Measurements from ENCODE around the gene MYO1A. TPM values are rescaled to one million over a fixed set of nuclear protein-coding genes. Genes with fewer than 3 reads are reported as not detected.
A peak's percentile ranks its signal among the peaks of the same experiment; 100 is the strongest.

Gene MYO1A
- total RNA-seq, 1 experiment from 2014 or later: 9.3 TPM

DNA sequence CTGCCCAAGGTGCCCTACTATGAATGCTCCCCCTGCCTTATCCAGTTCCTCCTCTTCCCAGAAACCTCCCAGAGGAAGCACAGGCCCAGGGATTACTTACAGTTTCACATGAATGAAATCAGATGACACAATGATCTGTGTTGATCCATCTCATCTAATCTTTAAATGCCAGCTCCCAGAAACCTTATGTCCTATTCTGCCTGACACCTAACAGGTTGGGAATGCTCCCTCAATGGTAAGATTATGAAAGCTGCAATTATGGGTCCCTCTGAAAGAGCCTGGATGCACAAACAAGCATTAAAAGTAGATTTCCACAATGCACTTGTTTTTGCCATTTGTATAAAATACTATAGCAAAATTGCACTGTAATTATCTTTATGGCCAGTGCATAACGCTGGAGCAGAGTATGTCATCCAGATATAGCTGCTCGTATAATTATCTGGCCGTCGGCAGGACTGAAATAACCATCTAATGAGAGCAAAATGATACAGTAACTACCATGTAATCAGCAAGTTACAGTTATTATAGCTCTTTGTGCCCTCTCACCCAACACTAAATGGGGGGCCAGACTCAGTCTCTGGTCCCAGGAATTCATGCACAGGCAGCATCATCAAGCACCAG lies 39.2 kb downstream of the MYO1A start:
- no TSS peak for BruUV-seq (replicated peaks)
- intact Hi-C loops (cut with micrococcal nuclease; ENCODE audit: unreplicated experiment): no loop called here
- no peaks in the 10 kb centered on the region for H3K9me3 Mint-ChIP-seq (ENCODE audit: unreplicated experiment)

DNA sequence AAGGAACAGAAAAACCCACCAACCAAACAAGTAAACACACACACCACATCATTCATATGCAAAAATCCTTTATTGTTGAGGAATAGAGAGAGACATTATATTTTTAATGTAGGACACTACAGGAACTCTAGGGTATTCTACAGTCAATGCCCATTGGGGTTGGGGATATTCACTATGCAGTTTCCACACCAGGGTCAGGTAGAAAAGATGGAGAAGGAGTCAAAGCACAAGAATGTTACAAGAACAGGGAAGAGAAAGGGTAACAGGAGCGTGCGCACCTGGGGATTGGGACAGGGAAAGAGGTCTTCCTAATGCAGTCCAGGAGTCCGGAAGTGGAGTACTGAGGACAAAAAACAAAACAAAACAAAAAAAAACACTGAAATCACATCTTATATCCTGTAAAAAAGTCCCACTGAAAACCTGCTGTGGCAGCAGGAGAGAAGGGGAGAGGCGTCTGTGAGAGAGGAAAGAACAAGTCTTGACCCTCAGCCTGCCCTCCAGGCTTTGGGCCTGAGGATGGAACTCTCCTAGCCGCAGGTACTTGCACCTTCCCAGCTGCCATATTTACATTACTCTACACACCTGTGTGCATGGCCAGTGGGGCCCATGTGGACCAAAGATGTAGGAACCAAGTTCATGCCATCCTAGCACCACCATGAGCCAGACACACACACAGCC lies 39.8 kb downstream of the MYO1A start:
- ChIA-PET POLR2A (no interaction called here), CTCF (no interaction called here)
- TF ChIP-seq, protein P1, sequence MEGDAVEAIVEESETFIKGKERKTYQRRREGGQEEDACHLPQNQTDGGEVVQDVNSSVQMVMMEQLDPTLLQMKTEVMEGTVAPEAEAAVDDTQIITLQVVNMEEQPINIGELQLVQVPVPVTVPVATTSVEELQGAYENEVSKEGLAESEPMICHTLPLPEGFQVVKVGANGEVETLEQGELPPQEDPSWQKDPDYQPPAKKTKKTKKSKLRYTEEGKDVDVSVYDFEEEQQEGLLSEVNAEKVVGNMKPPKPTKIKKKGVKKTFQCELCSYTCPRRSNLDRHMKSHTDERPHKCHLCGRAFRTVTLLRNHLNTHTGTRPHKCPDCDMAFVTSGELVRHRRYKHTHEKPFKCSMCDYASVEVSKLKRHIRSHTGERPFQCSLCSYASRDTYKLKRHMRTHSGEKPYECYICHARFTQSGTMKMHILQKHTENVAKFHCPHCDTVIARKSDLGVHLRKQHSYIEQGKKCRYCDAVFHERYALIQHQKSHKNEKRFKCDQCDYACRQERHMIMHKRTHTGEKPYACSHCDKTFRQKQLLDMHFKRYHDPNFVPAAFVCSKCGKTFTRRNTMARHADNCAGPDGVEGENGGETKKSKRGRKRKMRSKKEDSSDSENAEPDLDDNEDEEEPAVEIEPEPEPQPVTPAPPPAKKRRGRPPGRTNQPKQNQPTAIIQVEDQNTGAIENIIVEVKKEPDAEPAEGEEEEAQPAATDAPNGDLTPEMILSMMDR (IDR thresholded peaks at IDR 0.05; ENCODE audit: insufficient read depth in 1 of 2, low read depth in 1 of 2, low read length in 1 of 2, severe bottlenecking in 1 of 2, unreplicated experiment in 1 of 2): no peak
- no peaks in the 10 kb centered on the region for H3K27me3 Mint-ChIP-seq (ENCODE audit: insufficient read depth, unreplicated experiment)
- intact Hi-C loops (cut with micrococcal nuclease; ENCODE audit: unreplicated experiment): no loop called here
- Histone ChIP-seq H3K4me1 (peaks cover 16% of the 10 kb centered on the region), H3K36me3 (ENCODE audit: control insufficient read depth, insufficient read depth, low read length) (no peaks in the 10 kb centered on the region), H3K27me3 (replicated peaks; ENCODE audit: control insufficient read depth, insufficient read depth, low read length) (no peaks in the 10 kb centered on the region), H3K4me3 (ENCODE audit: low read depth, low read length) (no peak overlapping the region), H3K9me3 (no peaks in the 10 kb centered on the region)
- H3K4me1 Mint-ChIP-seq (ENCODE audit: low read depth, unreplicated experiment): peaks cover 25% of the 10 kb centered on the region
- H3K9me3 Mint-ChIP-seq (ENCODE audit: unreplicated experiment): no peaks in the 10 kb centered on the region
- no peak for DNase-seq
- no peak overlapping the region for H3K4me3 Mint-ChIP-seq (ENCODE audit: unreplicated experiment)
- no TSS peak for BruUV-seq (replicated peaks)
- H3K36me3 Mint-ChIP-seq (ENCODE audit: insufficient read depth, unreplicated experiment): no peaks in the 10 kb centered on the region
- H3K27ac Mint-ChIP-seq (ENCODE audit: unreplicated experiment): no peak overlapping the region

More for the DNA sequence above, 39.2 kb downstream of the MYO1A start:
- Histone ChIP-seq H3K4me1 (peaks cover 11% of the 10 kb centered on the region), H3K27me3 (replicated peaks; ENCODE audit: control insufficient read depth, insufficient read depth, low read length) (no peaks in the 10 kb centered on the region), H3K9me3 (no peaks in the 10 kb centered on the region), H3K36me3 (ENCODE audit: control insufficient read depth, insufficient read depth, low read length) (no peaks in the 10 kb centered on the region), H3K4me3 (ENCODE audit: low read depth, low read length) (no peak overlapping the region)
- no peak for DNase-seq
- H3K27me3 Mint-ChIP-seq (ENCODE audit: insufficient read depth, unreplicated experiment): no peaks in the 10 kb centered on the region
- H3K27ac Mint-ChIP-seq (ENCODE audit: unreplicated experiment): no peak overlapping the region
- POLR2A ChIA-PET: no interaction called here
- no peaks in the 10 kb centered on the region for H3K36me3 Mint-ChIP-seq (ENCODE audit: insufficient read depth, unreplicated experiment)
- no peak overlapping the region for H3K4me3 Mint-ChIP-seq (ENCODE audit: unreplicated experiment)
- H3K4me1 Mint-ChIP-seq (ENCODE audit: low read depth, unreplicated experiment): peaks cover 18% of the 10 kb centered on the region
- TF ChIP-seq, protein P1 (IDR thresholded peaks at IDR 0.05; ENCODE audit: insufficient read depth in 1 of 2, low read depth in 1 of 2, low read length in 1 of 2, severe bottlenecking in 1 of 2, unreplicated experiment in 1 of 2): no peak
- CTCF ChIA-PET: interaction anchor here (1.1 kb wide), 1 partner anchor 101 kb away, joined by 3 read pairs; no protein-coding TSS in a partner anchor

DNA sequence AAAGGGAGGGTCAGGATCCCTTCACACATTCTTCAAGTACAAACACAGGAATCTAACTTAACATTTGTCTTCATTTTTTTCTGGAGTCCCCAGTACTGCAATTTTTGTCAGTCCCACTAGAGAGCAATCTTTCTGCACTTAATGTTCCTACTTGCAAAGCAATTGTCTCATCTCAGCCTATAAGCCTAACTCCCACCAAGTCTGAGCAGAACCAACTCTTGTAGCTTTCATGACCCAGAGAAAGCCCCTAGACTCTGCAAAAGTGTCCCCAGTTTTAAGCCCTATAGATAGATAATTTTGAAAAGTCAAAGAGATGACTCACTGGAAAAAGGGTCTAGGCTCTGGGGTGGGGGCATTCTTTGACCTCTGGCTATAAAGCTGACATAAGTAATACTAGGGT lies 41.8 kb downstream of the MYO1A start:
- intact Hi-C loops (cut with micrococcal nuclease; ENCODE audit: unreplicated experiment): loop anchor here (1.0 kb wide), 3 partner anchors 23 to 104 kb away; no protein-coding TSS in a partner anchor
- Mint-ChIP-seq H3K9me3 (ENCODE audit: unreplicated experiment) (no peaks in the 10 kb centered on the region), H3K36me3 (ENCODE audit: insufficient read depth, unreplicated experiment) (peaks cover 13% of the 10 kb centered on the region), H3K27ac (ENCODE audit: unreplicated experiment) (peak overlapping the region; percentile 34), H3K4me3 (ENCODE audit: unreplicated experiment) (no peak overlapping the region), H3K4me1 (ENCODE audit: low read depth, unreplicated experiment) (peaks cover 35% of the 10 kb centered on the region), H3K27me3 (ENCODE audit: insufficient read depth, unreplicated experiment) (no peaks in the 10 kb centered on the region)
- no peaks in the 10 kb centered on the region for H3K27me3 ChIP-seq (replicated peaks; ENCODE audit: control insufficient read depth, insufficient read depth, low read length)
- CTCF ChIA-PET: interaction anchor here (0.5 to 1.7 kb wide), 12 partner anchors 10 to 187 kb away, joined by 3 to 19 read pairs (median 4); partner anchors contain the start of genes NEMP1 and STAT6
- BruUV-seq (replicated peaks): no TSS peak
- peaks cover 17% of the 10 kb centered on the region for H3K4me1 ChIP-seq
- POLR2A ChIA-PET: interaction anchor here (0.6 to 1.3 kb wide), 2 partner anchors 10 to 104 kb away, joined by 6 to 11 read pairs; no protein-coding TSS in a partner anchor
- peaks cover 5% of the 10 kb centered on the region; the same call in 1 of the 2 replicates for H3K36me3 ChIP-seq (ENCODE audit: control insufficient read depth, insufficient read depth, low read length)
- TF ChIP-seq, protein P1 (IDR thresholded peaks at IDR 0.05; ENCODE audit: insufficient read depth in 1 of 2, low read depth in 1 of 2, low read length in 1 of 2, severe bottlenecking in 1 of 2, unreplicated experiment in 1 of 2): peak; percentile 49 to 71
- no peak overlapping the region for H3K4me3 ChIP-seq (ENCODE audit: low read depth, low read length)
- DNase-seq: peak in 1 of 2 experiments; percentile 61
- no peaks in the 10 kb centered on the region for H3K9me3 ChIP-seq

Data from Caco-2 (cell line).